Heart left ventricle (tissue), 16 donors: ENCODE data around the gene RET. TPM values are rescaled to one million over a fixed set of nuclear protein-coding genes. Genes with fewer than 3 reads are reported as not detected.

Source experiments
- ATAC-seq, 4 donors: fragments of 200-7000 bp; cut with Tn5 transposase; one replicate each; pipeline ENCODE4 v1.9.1; 2020 to 2022; ENCODE audit warnings: moderate library complexity in 4 of 4, mild to moderate bottlenecking in 3 of 4, moderate number of reproducible peaks in 1 of 4
- DNase-seq, 5 donors: peaks; one replicate each; pipeline ENCODE4 v3.0.0-alpha.2; 2020
- H3K27ac ChIP-seq, 12 donors: fragments of 200-600 bp; sonication (generic) in 4 of 12; one replicate each; pipeline versions ENCODE4 v1.5.0 to v1.8.0; 2016 to 2022; ENCODE audit warnings: mild to moderate bottlenecking in 2 of 12
- H3K27me3 ChIP-seq, 9 donors: fragments of 200-600 bp; sonication (generic) in 2 of 9; one replicate each; pipeline versions ENCODE4 v1.5.1 to v1.8.0; 2016 to 2022; ENCODE audit warnings: mild to moderate bottlenecking in 3 of 9
- H3K36me3 ChIP-seq, 9 donors: fragments of 200-600 bp; sonication (generic) in 2 of 9; one replicate each; pipeline versions ENCODE4 v1.5.0 to v1.8.0; 2018 to 2022; ENCODE audit warnings: mild to moderate bottlenecking in 2 of 9
- H3K4me1 ChIP-seq, 12 donors: fragments of 200-600 bp; sonication (generic) in 4 of 12; one replicate each; pipeline versions ENCODE4 v1.5.0 to v1.8.0; 2016 to 2022; ENCODE audit warnings: mild to moderate bottlenecking in 3 of 12
- H3K4me3 ChIP-seq, 12 donors: fragments of 200-600 bp; sonication (generic) in 4 of 12; one replicate each; pipeline versions ENCODE4 v1.5.0 to v1.8.0; 2017 to 2022; ENCODE audit warnings: mild to moderate bottlenecking in 9 of 12, moderate library complexity in 4 of 12
- H3K9me3 ChIP-seq, 12 donors: fragments of 200-600 bp; sonication (generic) in 4 of 12; one replicate each; pipeline versions ENCODE4 v1.5.0 to v1.8.0; 2016 to 2022; ENCODE audit warnings: mild to moderate bottlenecking in 1 of 12
- CTCF ChIP-seq, 12 donors: fragments of 200-600 bp; sonication (generic) in 4 of 12; IDR thresholded peaks; one replicate each; pipeline versions ENCODE4 v1.5.0 to v1.8.0; 2018 to 2022; ENCODE audit warnings: antibody characterized with exemption in 12 of 12, mild to moderate bottlenecking in 5 of 12
- POLR2A ChIP-seq, 2 donors: fragments of 450-650 bp; IDR thresholded peaks; one replicate each; pipeline ENCODE4 v1.6.1; 2017; ENCODE audit warnings: antibody characterized with exemption in 2 of 2, mild to moderate bottlenecking in 2 of 2, moderate library complexity in 2 of 2
- WGBS, 4 donors: extraction: QIAGEN DNeasy Blood & Tissue Kit in 2 of 4; methylation state at CpG; one replicate each; pipeline versions ENCODE4 v1.1.5 to v1.1.7; 2013 to 2018; 5-methylcytosine and 5-hydroxymethylcytosine counted together
- intact Hi-C, 10 donors: fragments of 100-400 bp; cut with DNase I; formaldehyde crosslinking; loops; one replicate each; pipeline versions ENCODE4 v1.11.1 to v1.14.2; 2022
- polyA plus RNA-seq, 2 donors: library from polyadenylated mRNA; stranded (reverse); fragments of 200-250 nt; gene quantifications; one replicate each; pipeline ENCODE4 v1.2.3, GENCODE V29; 2013
- total RNA-seq, 9 donors: library from RNA; depleted of rRNA in 2 of 9; stranded (reverse); fragments of >200 nt in 2 of 9; fragmentation: NEBNext Ultra II Directional in 3 of 9; extraction: Animal tissue kit (Norgen Biotek cat#: 25700) in 3 of 9; gene quantifications; one replicate each; pipeline versions ENCODE4 v1.1.0 to v1.2.4, GENCODE V29; 2016 to 2023
- donor health status: ischemic (EF 13 %, LVEDD 7.1; RV severe dilation, severe dysfunction).
- donor health status: healthy with polysubstance abuse.
- donor health status: DM: no; HTN: yes; CAD: no.
- donor health status: DM: no; HTN: no; CAD: no.
- donor health status: ischemic (EF 25% LVEDD 6.9; RV normal size, moderate dysfunction).
- donor health status: ischemic (EF 25% LVEDD 5.7; RV mildly dilated, moderate dysfunction).
- donor health status: healthy.
- donor health status: DM: yes; HTN: yes; CAD: no.
- donor health status: ischemic (EF 35%, LVEDD 5.7; RV mildly dilated, moderate dysfunction).
- donor health status: nonischemic (EF 11% LVEDD 7.7; RV severe dilation, severe dysfunction).
- donor health status: DM: yes; HTN: yes; CAD: no.
- donor health status: PGD.
- donor health status: ischemic (EF 29% LVEDD 5.4; RV normal size, mild dysfunction).
- donor health status: nonischemic (EF 23%, LVEDD 6.1; RV moderate dilation, normal function).

The RET gene
- total and polyA plus RNA-seq, 11 donors: 0.12 to 3.3 (median 0.66) TPM

- Histone ChIP-seq H3K27me3 (no peaks in the 10 kb centered on the region), H3K27ac (no peak overlapping the region), H3K4me1 (peaks cover 0 to 11% (median 3%) of the 10 kb centered on the region in 12 donors), H3K36me3 (no peaks in the 10 kb centered on the region), H3K4me3 (no peak overlapping the region), H3K9me3 (no peaks in the 10 kb centered on the region)
- peak in 3 of 5 donors; percentile 45 to 70 (median 63) for DNase-seq
- intact Hi-C loops: no loop called here
- peak in 1 of 4 donors; percentile 30 for ATAC-seq
- TF ChIP-seq POLR2A (IDR thresholded peaks at IDR 0.05) (no peak), CTCF (IDR thresholded peaks at IDR 0.05) (no peak)
- WGBS, 4 donors: 57 to 65% (median 64%) methylated on average over 5 to 7 of the region's 7 CpGs
These were observed 33.6 kb downstream of the RET start for GRCh38 chr10:43110338-43111071.

- Histone ChIP-seq H3K4me1 (peaks cover 0 to 5% (median 0%) of the 10 kb centered on the region in 12 donors), H3K36me3 (no peaks in the 10 kb centered on the region), H3K4me3 (no peak overlapping the region), H3K27me3 (no peaks in the 10 kb centered on the region), H3K27ac (no peak overlapping the region), H3K9me3 (no peaks in the 10 kb centered on the region)
- intact Hi-C loops: no loop called here
- TF ChIP-seq POLR2A (IDR thresholded peaks at IDR 0.05) (no peak), CTCF (IDR thresholded peaks at IDR 0.05) (no peak)
- DNase-seq: peak in 1 of 5 donors; percentile 18
- no peak for ATAC-seq
- 92 to 94% (median 93%) methylated on average over 11 of the region's 11 CpGs for WGBS, 4 donors
These were observed 34.2 kb downstream of the RET start for GRCh38 chr10:43111101-43111500.

- Histone ChIP-seq H3K9me3 (no peaks in the 10 kb centered on the region), H3K27ac (no peak overlapping the region), H3K4me3 (no peak overlapping the region), H3K27me3 (no peaks in the 10 kb centered on the region), H3K36me3 (no peaks in the 10 kb centered on the region), H3K4me1 (peaks cover 0 to 5% (median 0%) of the 10 kb centered on the region in 12 donors)
- intact Hi-C loops: no loop called here
- TF ChIP-seq POLR2A (IDR thresholded peaks at IDR 0.05) (no peak), CTCF (IDR thresholded peaks at IDR 0.05) (no peak)
- DNase-seq: peak in 1 of 5 donors; percentile 19
- no peak for ATAC-seq
- WGBS, 4 donors: 91 to 94% (median 92%) methylated on average over 16 to 17 of the region's 17 CpGs
These were observed 35.2 kb downstream of the RET start for GRCh38 chr10:43111921-43112607.

- TF ChIP-seq POLR2A (IDR thresholded peaks at IDR 0.05) (no peak), CTCF (IDR thresholded peaks at IDR 0.05) (no peak)
- peak in 1 of 5 donors; percentile 11 for DNase-seq
These were observed 35.7 kb downstream of the RET start for GRCh38 chr10:43112608-43112961.

More at GRCh38 chr10:43112608-43112961, 35.7 kb downstream of the RET start:
- 95 to 100% (median 97%) methylated on average over 6 to 7 of the region's 7 CpGs for WGBS, 4 donors
- Histone ChIP-seq H3K27ac (no peak overlapping the region), H3K4me3 (no peak overlapping the region), H3K27me3 (no peaks in the 10 kb centered on the region), H3K36me3 (no peaks in the 10 kb centered on the region), H3K4me1 (peaks cover 0 to 5% (median 0%) of the 10 kb centered on the region in 12 donors), H3K9me3 (no peaks in the 10 kb centered on the region)
- intact Hi-C loops: no loop called here
- no peak for ATAC-seq
